ENCODE results near the gene COPE.

COPE gene

GRCh38 chr19:18946335-18946734 lies 27.1 kb upstream of the COPE start:
- H3K4me1 Mint-ChIP-seq = peaks cover 3% of the 10 kb centered on the region
- no peak overlapping the region for H3K4me3 Mint-ChIP-seq
- H3K36me3 Mint-ChIP-seq = no peaks in the 10 kb centered on the region
- peaks cover 9% of the 10 kb centered on the region for H3K27me3 Mint-ChIP-seq
- no peaks in the 10 kb centered on the region for H3K9me3 Mint-ChIP-seq
- H3K27ac Mint-ChIP-seq = no peak overlapping the region

GRCh38 chr19:18945297-18945696 lies 26.1 kb upstream of the COPE start:
- Mint-ChIP-seq H3K4me1 (peaks cover 3% of the 10 kb centered on the region), H3K27me3 (peaks cover 9% of the 10 kb centered on the region), H3K36me3 (no peaks in the 10 kb centered on the region), H3K27ac (no peak overlapping the region), H3K4me3 (no peak overlapping the region), H3K9me3 (no peaks in the 10 kb centered on the region)

GRCh38 chr19:18943465-18943864 lies 24.3 kb upstream of the COPE start:
- Mint-ChIP-seq H3K36me3 (no peaks in the 10 kb centered on the region), H3K4me1 (peaks cover 7% of the 10 kb centered on the region), H3K9me3 (no peaks in the 10 kb centered on the region), H3K4me3 (no peak overlapping the region), H3K27me3 (peaks cover 12% of the 10 kb centered on the region), H3K27ac (no peak overlapping the region)

GRCh38 chr19:18942692-18943091 lies 23.5 kb upstream of the COPE start:
- Mint-ChIP-seq H3K4me1 (peaks cover 7% of the 10 kb centered on the region), H3K27me3 (peaks cover 12% of the 10 kb centered on the region), H3K4me3 (peak overlapping the region; percentile 19), H3K9me3 (no peaks in the 10 kb centered on the region), H3K27ac (no peak overlapping the region), H3K36me3 (no peaks in the 10 kb centered on the region)

GRCh38 chr19:18941628-18942354 lies 22.6 kb upstream of the COPE start:
- Mint-ChIP-seq H3K4me3 (peak overlapping the region; percentile 63), H3K4me1 (peaks cover 7% of the 10 kb centered on the region), H3K36me3 (no peaks in the 10 kb centered on the region), H3K27me3 (peaks cover 14% of the 10 kb centered on the region), H3K9me3 (no peaks in the 10 kb centered on the region), H3K27ac (no peak overlapping the region)

- Mint-ChIP-seq H3K27me3 (peaks cover 14% of the 10 kb centered on the region), H3K36me3 (no peaks in the 10 kb centered on the region), H3K27ac (no peak within 1 kb of the TSS), H3K4me1 (peaks cover 7% of the 10 kb centered on the region), H3K4me3 (peak within 1 kb of the TSS; percentile 67), H3K9me3 (no peaks in the 10 kb centered on the region)
Observed at GRCh38 chr19:18940769-18941627, 21.8 kb upstream of the COPE start, which contains the start of gene HOMER3. Gene HOMER3 (minus strand): TSS chr19:18941217. CDS start chr19:18938982, 2,235 bp downstream.

GRCh38 chr19:18939922-18940768 lies 21.0 kb upstream of the COPE start:
- Mint-ChIP-seq H3K36me3 (no peaks in the 10 kb centered on the region), H3K4me1 (peaks cover 7% of the 10 kb centered on the region), H3K27me3 (peaks cover 14% of the 10 kb centered on the region), H3K9me3 (no peaks in the 10 kb centered on the region), H3K27ac (no peak overlapping the region), H3K4me3 (peak overlapping the region; percentile 67)

GRCh38 chr19:18939163-18939562 lies 20.0 kb upstream of the COPE start:
- H3K4me3 Mint-ChIP-seq = peak overlapping the region; percentile 68

GRCh38 chr19:18933297-18933696 lies 14.1 kb upstream of the COPE start:
- Mint-ChIP-seq H3K27me3 (peaks cover 4% of the 10 kb centered on the region), H3K27ac (no peak overlapping the region), H3K4me3 (peak overlapping the region; percentile 58), H3K4me1 (peaks cover 10% of the 10 kb centered on the region), H3K36me3 (no peaks in the 10 kb centered on the region), H3K9me3 (no peaks in the 10 kb centered on the region)

More at GRCh38 chr19:18939163-18939562, 20.0 kb upstream of the COPE start:
- H3K27me3 Mint-ChIP-seq = peaks cover 14% of the 10 kb centered on the region
- no peak overlapping the region for H3K27ac Mint-ChIP-seq
- H3K9me3 Mint-ChIP-seq = no peaks in the 10 kb centered on the region
- peaks cover 7% of the 10 kb centered on the region for H3K4me1 Mint-ChIP-seq
- no peaks in the 10 kb centered on the region for H3K36me3 Mint-ChIP-seq

GRCh38 chr19:18932216-18932841 lies 13.1 kb upstream of the COPE start:
- H3K36me3 Mint-ChIP-seq = no peaks in the 10 kb centered on the region
- peak overlapping the region; percentile 72 for H3K4me3 Mint-ChIP-seq
- peaks cover 10% of the 10 kb centered on the region for H3K4me1 Mint-ChIP-seq
- peaks cover 2% of the 10 kb centered on the region for H3K27me3 Mint-ChIP-seq
- peak overlapping the region; percentile 71 for H3K27ac Mint-ChIP-seq
- H3K9me3 Mint-ChIP-seq = no peaks in the 10 kb centered on the region

- peaks cover 2% of the 10 kb centered on the region for H3K27me3 Mint-ChIP-seq
- no peak overlapping the region for H3K4me3 Mint-ChIP-seq
- no peaks in the 10 kb centered on the region for H3K9me3 Mint-ChIP-seq
- no peak overlapping the region for H3K27ac Mint-ChIP-seq
- H3K36me3 Mint-ChIP-seq = no peaks in the 10 kb centered on the region
- peaks cover 10% of the 10 kb centered on the region for H3K4me1 Mint-ChIP-seq
Observed at GRCh38 chr19:18931316-18932162, 12.4 kb upstream of the COPE start.

GRCh38 chr19:18929311-18929710 lies 10.1 kb upstream of the COPE start:
- Mint-ChIP-seq H3K27me3 (peaks cover 2% of the 10 kb centered on the region), H3K36me3 (peaks cover 4% of the 10 kb centered on the region), H3K27ac (no peak overlapping the region), H3K4me3 (no peak overlapping the region), H3K4me1 (peaks cover 10% of the 10 kb centered on the region), H3K9me3 (no peaks in the 10 kb centered on the region)

- Mint-ChIP-seq H3K4me1 (peaks cover 4% of the 10 kb centered on the region), H3K36me3 (peaks cover 4% of the 10 kb centered on the region), H3K4me3 (no peak overlapping the region), H3K9me3 (no peaks in the 10 kb centered on the region), H3K27ac (no peak overlapping the region), H3K27me3 (no peaks in the 10 kb centered on the region)
Observed at GRCh38 chr19:18928018-18928805, 9.0 kb upstream of the COPE start.
